C4-2B (cell line): ENCODE results near the gene MTA1.

ENCODE experiments used
- ZFX ChIP-seq: fragments of 450-650 bp; IDR thresholded peaks from 2 replicates; pipeline ENCODE4 v1.6.1; 2017
- TF ChIP-seq, protein P1 (sequence below): fragments of 450-650 bp; conservative IDR thresholded peaks from 2 replicates; pipeline ENCODE4 v1.5.1; 2017; ENCODE audit warnings: mild to moderate bottlenecking

DNA sequence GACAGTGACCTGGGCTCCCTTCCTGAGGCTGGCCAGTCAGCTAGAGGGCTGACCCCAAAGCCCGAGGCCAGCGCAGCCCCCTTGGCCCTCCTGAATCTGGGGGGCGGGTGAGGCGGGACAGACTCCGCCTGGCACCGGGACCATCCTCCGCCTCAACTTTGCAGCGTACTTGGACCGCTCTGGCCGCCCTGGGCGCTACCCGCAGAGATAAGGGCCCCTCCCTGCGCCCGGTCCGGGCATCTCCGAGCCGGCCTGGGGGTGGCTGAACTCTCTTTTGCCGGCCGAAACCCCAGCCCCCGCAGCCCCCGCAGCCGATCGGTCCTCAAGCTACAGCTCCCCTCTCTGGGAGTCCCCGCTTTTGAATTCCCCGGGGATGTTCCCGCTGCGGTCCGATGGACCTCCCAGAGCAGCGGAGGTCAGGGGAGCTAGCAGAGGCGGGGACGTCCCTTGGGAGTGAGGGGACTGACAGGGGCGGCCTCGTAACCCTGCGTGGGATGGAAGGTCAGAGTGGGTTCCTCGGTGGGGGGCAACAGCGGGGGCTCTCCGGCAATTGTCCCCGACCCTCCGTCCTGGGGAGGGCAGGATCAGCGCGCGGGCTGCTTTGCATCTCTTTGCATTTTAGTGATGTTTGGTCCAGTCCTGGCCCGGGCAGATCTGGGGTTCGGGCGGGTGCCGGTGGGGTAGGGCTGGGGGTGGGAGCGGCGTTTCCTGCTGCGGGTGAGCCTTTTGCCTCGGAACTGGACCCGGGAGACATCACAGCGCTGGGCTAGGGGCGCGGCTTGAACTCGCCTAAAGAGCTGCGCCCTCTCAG lies 66.7 kb downstream of the MTA1 start, which contains the start of gene CRIP1:
- TF ChIP-seq, protein P1, sequence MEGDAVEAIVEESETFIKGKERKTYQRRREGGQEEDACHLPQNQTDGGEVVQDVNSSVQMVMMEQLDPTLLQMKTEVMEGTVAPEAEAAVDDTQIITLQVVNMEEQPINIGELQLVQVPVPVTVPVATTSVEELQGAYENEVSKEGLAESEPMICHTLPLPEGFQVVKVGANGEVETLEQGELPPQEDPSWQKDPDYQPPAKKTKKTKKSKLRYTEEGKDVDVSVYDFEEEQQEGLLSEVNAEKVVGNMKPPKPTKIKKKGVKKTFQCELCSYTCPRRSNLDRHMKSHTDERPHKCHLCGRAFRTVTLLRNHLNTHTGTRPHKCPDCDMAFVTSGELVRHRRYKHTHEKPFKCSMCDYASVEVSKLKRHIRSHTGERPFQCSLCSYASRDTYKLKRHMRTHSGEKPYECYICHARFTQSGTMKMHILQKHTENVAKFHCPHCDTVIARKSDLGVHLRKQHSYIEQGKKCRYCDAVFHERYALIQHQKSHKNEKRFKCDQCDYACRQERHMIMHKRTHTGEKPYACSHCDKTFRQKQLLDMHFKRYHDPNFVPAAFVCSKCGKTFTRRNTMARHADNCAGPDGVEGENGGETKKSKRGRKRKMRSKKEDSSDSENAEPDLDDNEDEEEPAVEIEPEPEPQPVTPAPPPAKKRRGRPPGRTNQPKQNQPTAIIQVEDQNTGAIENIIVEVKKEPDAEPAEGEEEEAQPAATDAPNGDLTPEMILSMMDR: no peak
- TF ChIP-seq ZFX: no peak
